ENCODE measurements around the gene NEFH.
A peak's percentile ranks its signal among the peaks of the same experiment; 100 is the strongest.

- no peak for TF ChIP-seq CTCF (IDR thresholded peaks at IDR 0.05)
- no peak for TF ChIP-seq EP300 (IDR thresholded peaks at IDR 0.05; ENCODE audit: borderline replicate concordance in 1 of 2, low read depth in 1 of 2, low read length in 1 of 2)
- TF ChIP-seq, protein P1, sequence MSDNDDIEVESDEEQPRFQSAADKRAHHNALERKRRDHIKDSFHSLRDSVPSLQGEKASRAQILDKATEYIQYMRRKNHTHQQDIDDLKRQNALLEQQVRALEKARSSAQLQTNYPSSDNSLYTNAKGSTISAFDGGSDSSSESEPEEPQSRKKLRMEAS (IDR thresholded peaks at IDR 0.05; ENCODE audit: low read depth): no peak
- peak; percentile 62 for TF ChIP-seq PBX3 (IDR thresholded peaks at IDR 0.05)
- no peak for TF ChIP-seq FOXJ3 (CRISPR knock-in tag; IDR thresholded peaks at IDR 0.05)
- no peak for TF ChIP-seq NFIC (IDR thresholded peaks at IDR 0.05; ENCODE audit: borderline replicate concordance)
- no peak for TF ChIP-seq USF1 (IDR thresholded peaks at IDR 0.05; ENCODE audit: borderline replicate concordance, low read depth)
- no peak for TF ChIP-seq POLR2AphosphoS5 (IDR thresholded peaks at IDR 0.05; ENCODE audit: low read depth, low read length)
- TF ChIP-seq MEF2A (IDR thresholded peaks at IDR 0.05; ENCODE audit: borderline replicate concordance, low read depth): no peak
Observed at GRCh38 chr22:29457730-29458129, 22.3 kb upstream of the NEFH start.
